Fibroblast of the aortic adventitia (primary cell): Measurements from ENCODE around the gene PHB1. TPM values are rescaled to one million over a fixed set of nuclear protein-coding genes. Genes with fewer than 3 reads are reported as not detected.

Experiments used
- DNase-seq: peaks from one replicate; pipeline ENCODE4 v3.0.0-alpha.2; 2010; ENCODE audit warnings: low read depth
- H3K4me3 ChIP-seq: 2 replicates; pipeline ENCODE4 v1.5.1; 2011; ENCODE audit warnings: low read depth, mild to moderate bottlenecking, control low read depth, low read length, moderate library complexity
- CTCF ChIP-seq: IDR thresholded peaks from 2 replicates; pipeline ENCODE4 v1.5.1; 2011; ENCODE audit warnings: mild to moderate bottlenecking, low read length, control low read depth, inconsistent platforms; ENCODE audit not compliant: insufficient read depth
- total RNA-seq: library from RNA; depleted of rRNA; stranded (reverse); fragments of >200 nt; gene quantifications from 2 replicates; pipeline ENCODE4 v1.2.3, GENCODE V29; 2012; ENCODE audit warnings: low replicate concordance

PHB1 gene
- total RNA-seq, 1 donor, result 103 TPM

DNA sequence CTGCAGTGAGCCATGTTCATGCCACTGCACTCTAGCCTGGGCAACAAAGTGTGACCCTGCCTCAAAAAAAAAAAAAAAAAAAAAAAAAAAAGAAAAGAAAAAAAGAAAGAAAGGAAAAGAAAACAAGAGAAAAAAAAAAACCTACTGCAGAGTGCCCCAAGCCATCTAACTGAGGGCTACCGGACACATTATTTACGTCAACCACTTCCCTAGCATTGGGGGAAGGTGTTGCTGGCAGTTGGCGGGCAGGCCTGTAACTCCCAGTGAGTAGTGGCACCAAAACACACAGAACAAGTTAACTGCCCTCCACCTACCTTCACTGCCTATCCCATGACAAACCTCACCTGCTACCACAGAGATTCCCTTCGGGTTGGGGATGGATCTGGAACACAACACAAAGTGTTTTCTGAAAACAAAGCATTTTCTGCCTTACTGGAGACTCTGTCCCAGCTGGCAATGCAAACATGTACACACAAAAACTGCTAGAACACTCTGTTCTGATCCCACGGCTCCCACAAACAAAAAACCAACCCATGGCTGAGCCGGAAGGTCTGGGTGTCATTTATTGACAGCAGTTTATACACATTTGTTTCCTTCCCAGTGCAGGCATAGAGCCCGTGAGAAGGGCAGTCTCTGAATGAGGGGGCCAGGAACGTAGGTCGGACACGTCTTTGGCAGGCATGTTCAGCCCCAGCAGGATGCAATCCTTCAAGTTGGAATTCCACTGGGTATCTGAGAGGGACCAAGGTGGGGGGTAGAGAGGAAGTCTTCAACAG lies 11.0 kb downstream of the PHB1 start:
- TF ChIP-seq CTCF, result no peak
- H3K4me3 ChIP-seq, result no peak overlapping the region
- DNase-seq, result no peak

DNA sequence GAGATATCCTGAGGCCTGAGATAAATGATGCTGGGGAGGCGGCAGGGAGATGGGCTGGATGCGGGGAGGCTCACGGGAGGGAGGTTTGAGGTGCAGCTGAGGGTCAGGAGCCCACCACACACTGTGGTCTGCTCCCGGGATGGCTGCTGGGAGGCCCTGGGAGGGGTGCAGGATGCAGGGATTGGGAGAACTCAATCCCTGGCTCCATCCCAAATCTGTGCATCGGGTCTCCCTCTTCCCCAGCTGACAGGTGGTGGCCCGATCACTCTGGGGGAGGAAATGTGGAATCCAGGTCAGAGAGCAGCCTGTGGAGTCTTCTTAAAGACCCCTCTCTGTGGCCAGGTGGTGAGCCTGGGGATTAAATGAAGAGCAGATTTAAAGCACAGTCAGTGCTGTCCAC lies 12.0 kb downstream of the PHB1 start:
- DNase-seq, result no peak
- no peak overlapping the region for H3K4me3 ChIP-seq
- no peak for TF ChIP-seq CTCF

- H3K4me3 ChIP-seq, result no peak overlapping the region
- no peak for TF ChIP-seq CTCF
- no peak for DNase-seq
These were observed 12.6 kb downstream of the PHB1 start for GRCh38 chr17:49401971-49402611.

- no peak for DNase-seq
- H3K4me3 ChIP-seq, result no peak overlapping the region
- no peak for TF ChIP-seq CTCF
These were observed 14.7 kb downstream of the PHB1 start for GRCh38 chr17:49399995-49400394.

DNA sequence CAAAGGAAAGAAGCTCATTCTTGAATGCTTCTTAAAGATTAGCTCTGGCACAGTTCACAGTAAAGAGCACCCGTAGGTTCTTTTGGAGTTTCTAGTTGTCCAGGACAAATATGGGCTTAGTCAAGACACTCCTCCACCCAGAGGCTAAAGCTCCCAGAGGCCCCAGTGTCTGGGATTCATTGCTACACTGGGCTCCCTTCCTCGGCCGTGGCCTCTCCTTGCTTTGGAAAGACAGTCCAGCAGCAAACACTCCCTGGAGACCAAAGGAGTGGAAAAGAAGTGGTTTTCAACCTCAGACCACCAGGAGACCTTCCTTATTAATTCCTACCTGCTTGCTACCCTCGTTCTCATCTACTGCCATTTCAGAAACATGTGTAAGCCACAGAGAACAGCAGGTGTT lies 17.1 kb downstream of the PHB1 start:
- DNase-seq, result no peak
- no peak overlapping the region for H3K4me3 ChIP-seq
- no peak for TF ChIP-seq CTCF

GRCh38 chr17:49393491-49394255 lies 21.0 kb downstream of the PHB1 start:
- DNase-seq, result no peak
- TF ChIP-seq CTCF, result no peak
- no peak overlapping the region for H3K4me3 ChIP-seq
